ENCODE results near the gene SORCS3.
A peak's percentile ranks its signal among the peaks of the same experiment; 100 is the strongest.

Gene SORCS3

DNA sequence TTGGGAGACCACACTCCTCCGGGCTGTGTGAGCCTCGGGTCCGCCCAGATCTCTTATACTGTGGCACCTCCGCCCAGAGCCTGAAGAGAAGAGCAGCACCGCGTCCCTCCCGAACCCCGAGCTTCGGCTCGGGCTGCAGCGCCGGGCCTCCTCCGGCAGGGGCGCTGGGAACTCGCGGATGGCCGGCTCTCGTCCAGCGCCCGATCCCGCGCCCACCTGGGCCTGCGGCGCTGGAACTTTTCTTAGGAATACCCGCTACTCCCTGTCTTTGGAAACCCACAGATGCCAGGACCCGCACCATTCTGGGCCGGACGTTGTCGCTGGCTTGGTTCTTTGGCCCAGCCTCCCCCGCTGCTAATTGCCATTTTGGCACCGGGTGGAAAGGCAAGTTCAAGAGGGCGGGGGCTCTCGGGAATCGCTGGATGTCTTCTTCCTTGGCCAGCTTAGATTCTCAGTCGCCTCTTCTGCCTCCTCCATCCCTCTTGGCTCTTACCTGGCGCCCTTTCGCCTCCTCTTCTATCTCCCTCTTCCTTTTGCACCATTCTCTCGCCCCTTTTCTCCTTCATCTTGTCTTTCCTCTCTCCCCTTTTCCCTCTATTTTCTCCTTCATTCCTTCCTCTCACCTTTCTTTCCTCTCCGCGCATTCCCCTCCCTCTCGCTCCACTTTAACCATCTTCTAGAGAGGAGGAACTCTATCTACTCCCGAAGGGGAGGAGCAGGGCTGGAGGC, 2.1 kb upstream of the SORCS3 start:
- no peak for DNase-seq (ENCODE audit: extremely low read depth, low read depth)
- H3K4me3 ChIP-seq (replicated peaks; ENCODE audit: low read depth, low read length), result no peak overlapping the region

DNA sequence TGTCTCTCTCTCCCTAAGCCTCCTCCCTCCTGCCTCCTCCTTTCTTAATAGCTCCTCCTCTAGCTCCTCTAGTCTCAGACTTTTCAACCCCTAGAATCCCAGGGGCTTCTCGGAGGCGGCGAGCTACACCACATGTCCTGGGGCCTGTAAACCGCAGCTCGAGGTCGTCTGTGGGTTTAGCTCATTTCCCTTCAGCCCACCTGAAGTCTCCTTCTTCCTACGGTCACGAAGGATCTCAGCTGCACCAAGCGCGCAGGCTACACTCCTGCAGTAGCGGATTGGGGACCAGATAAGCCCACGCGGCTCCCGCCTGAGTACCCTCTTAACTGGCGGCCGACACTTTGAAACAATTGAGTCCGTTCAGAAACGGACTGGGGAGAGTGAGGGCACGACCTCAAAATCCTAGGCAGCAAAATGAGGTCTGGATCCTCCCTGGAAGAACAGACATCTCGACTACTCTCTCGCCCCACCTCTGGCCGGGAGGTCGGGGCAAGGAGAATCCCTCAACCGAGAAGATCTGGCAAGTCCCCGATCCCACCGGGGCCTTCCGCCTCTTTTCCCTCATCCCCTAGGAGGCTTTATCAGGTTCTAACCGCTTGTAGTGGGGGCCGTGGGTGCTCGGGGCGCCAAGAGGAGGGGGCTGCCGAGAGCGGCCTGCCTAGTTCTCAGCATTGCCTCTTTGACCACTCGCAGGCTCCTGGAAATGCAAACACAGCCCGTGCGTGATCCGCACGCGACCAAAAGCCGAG, 1.3 kb upstream of the SORCS3 start:
- TF ChIP-seq, protein P1, sequence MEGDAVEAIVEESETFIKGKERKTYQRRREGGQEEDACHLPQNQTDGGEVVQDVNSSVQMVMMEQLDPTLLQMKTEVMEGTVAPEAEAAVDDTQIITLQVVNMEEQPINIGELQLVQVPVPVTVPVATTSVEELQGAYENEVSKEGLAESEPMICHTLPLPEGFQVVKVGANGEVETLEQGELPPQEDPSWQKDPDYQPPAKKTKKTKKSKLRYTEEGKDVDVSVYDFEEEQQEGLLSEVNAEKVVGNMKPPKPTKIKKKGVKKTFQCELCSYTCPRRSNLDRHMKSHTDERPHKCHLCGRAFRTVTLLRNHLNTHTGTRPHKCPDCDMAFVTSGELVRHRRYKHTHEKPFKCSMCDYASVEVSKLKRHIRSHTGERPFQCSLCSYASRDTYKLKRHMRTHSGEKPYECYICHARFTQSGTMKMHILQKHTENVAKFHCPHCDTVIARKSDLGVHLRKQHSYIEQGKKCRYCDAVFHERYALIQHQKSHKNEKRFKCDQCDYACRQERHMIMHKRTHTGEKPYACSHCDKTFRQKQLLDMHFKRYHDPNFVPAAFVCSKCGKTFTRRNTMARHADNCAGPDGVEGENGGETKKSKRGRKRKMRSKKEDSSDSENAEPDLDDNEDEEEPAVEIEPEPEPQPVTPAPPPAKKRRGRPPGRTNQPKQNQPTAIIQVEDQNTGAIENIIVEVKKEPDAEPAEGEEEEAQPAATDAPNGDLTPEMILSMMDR (IDR thresholded peaks at IDR 0.05; ENCODE audit: low read depth, low read length, missing control alignments), result no peak
- no peak overlapping the region for H3K4me3 ChIP-seq (replicated peaks; ENCODE audit: low read depth, low read length)
- DNase-seq (ENCODE audit: extremely low read depth, low read depth), result no peak

More for the DNA sequence above, 2.1 kb upstream of the SORCS3 start:
- TF ChIP-seq, protein P1 (IDR thresholded peaks at IDR 0.05; ENCODE audit: low read depth, low read length, missing control alignments), result peak; percentile 49

DNA sequence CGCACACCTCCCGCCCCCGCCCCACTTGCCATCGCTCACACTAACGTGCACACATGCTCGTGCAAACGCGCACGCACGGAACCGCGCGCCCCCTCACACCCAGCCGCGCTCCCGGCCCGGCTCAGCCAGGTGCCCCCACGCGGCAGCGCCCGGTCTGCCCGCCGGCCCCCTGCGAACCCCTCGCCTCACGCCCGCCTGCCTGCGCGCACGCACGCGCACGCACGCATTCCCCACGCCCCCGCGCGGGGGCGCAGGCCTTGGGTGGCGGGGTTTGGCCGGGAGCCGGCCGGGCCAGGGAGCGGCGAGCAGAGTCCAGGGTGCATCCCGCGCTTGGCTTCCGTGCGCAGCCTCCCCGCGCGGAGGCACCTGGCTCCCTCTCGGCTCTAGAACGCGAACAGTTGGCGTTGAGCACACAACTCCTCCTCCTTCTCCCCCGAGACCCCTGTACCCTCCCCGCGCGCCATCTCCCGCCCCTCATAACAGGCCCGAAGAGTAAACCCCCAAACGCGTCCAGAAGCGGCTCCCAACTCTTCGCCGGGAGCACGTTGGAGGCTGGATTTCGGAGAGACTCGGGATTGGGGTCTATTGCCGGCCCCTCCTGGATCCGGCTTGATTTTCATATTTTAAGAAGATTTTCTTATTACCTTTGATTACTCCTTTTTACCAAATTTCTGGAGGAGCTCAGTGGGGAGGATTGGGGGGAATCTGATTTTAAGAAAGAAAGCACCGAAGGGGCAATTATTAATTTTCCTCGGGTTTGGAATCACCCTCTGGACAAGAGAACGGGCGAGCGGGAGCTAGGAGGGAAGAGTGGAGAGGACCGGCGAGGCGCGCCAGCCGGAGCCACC, 527 bp upstream of the SORCS3 start:
- TF ChIP-seq, protein P1 (IDR thresholded peaks at IDR 0.05; ENCODE audit: low read depth, low read length, missing control alignments), result no peak
- H3K4me3 ChIP-seq (replicated peaks; ENCODE audit: low read depth, low read length), result no peak overlapping the region
- no peak for DNase-seq (ENCODE audit: extremely low read depth, low read depth)

DNA sequence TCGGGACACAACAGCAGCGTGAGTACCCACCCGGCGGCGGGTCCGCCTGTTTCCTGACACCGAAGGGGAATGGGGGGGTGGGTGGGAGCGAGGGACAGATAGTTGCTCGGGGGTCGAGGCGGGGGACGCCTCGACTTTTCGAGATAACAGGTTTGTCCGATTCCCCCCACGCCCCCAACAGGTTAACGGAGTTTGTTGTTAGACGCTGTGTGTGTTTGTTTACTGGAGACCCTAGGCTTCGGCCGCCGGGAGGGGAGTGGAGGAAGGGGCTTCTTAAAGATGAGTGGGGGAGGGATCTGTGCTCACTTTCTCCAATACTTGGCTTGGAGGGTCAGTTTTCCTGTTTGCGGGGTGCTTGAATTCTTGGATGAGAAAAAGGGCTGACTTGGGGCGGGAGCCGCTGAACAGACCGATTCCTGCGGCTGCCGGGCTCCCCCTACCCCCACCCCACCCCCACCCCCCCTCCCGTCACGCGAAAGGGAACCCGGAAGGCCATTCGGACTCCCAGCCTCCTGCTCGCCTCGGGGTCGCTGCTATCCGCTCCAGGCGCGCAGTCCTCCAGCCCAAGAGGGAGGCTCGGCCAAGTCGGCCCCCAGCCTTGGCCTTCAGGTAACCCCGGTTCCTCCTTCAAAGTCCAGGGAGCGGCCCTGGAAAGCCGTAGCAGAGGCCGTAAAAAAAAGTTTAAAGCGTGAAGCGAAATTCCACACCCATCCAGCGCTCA, 1.0 kb downstream of the SORCS3 start:
- no peak for DNase-seq (ENCODE audit: extremely low read depth, low read depth)
- TF ChIP-seq, protein P1 (IDR thresholded peaks at IDR 0.05; ENCODE audit: low read depth, low read length, missing control alignments), result no peak
- no peak overlapping the region for H3K4me3 ChIP-seq (replicated peaks; ENCODE audit: low read depth, low read length)

DNA sequence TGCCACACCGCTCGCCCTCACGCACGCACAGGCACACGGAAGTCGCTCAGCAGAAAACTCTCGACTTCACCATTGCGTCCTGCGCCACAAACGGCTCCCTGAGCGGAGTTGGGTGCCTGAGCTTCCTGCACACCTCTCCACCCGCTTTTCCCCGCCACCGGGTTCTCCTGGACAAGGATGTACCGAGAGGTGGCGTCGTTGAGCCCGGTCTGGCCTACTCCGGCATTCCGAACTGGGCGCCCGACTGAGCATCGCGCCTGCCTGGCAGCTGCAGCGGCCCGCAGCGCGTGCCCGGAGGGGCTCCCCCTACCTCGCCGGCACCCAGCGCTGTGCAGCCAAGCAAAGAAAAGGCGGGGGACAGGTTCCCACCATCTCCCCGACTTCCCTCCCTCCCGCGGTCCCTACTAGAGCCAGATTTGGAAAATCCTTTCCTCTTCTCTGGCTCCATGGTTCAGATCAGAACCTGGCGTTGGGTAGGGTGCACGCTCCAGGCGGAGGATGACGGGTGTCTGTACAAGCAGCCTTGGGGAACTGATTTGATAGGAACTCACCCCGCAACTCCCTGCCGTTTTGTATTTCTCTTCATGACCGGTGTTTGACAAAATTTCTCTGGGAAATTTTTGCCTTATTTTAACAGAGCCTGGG, 1.7 kb downstream of the SORCS3 start:
- TF ChIP-seq, protein P1 (IDR thresholded peaks at IDR 0.05; ENCODE audit: low read depth, low read length, missing control alignments), result peak; percentile 52
- no peak for DNase-seq (ENCODE audit: extremely low read depth, low read depth)
- no peak overlapping the region for H3K4me3 ChIP-seq (replicated peaks; ENCODE audit: low read depth, low read length)

DNA sequence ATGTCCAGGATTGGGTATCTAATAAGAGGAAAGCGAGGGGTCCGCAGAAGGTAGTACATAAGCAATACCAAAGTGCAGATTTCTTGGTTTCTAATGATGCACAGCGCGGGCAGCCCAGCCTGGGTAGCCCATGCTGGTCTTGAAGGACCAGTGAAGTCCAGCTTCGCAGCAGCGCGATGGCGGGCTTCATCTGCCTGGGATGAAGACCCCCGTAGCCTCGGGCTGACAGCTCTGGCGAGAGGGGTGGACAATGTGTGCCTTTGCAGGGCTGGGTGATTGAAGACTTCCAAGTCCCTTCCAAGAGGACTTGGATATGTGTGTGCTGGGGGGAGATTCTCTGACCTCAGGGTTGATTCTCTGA, 2.2 kb downstream of the SORCS3 start:
- no peak for DNase-seq (ENCODE audit: extremely low read depth, low read depth)
- TF ChIP-seq, protein P1 (IDR thresholded peaks at IDR 0.05; ENCODE audit: low read depth, low read length, missing control alignments), result no peak
- H3K4me3 ChIP-seq (replicated peaks; ENCODE audit: low read depth, low read length), result no peak overlapping the region

All from HFF-Myc (cell line).